Endothelial cell of umbilical vein (primary cell): Measurements from ENCODE around the gene EMP3.

Experiments used
- EZH2 ChIP-seq: IDR thresholded peaks from 2 replicates; pipeline ENCODE4 v1.6.1; 2012; ENCODE audit warnings: borderline replicate concordance, low read depth, mild to moderate bottlenecking, moderate library complexity, low read length, inconsistent platforms; ENCODE audit not compliant: severe bottlenecking
- FOS ChIP-seq: IDR thresholded peaks from 2 replicates; pipeline ENCODE4 v1.6.1; 2011; ENCODE audit warnings: mild to moderate bottlenecking, low read length, moderate library complexity, borderline replicate concordance; ENCODE audit not compliant: insufficient read depth
- MAX ChIP-seq: IDR thresholded peaks from 2 replicates; pipeline ENCODE4 v1.6.1; 2011; ENCODE audit not compliant: insufficient read depth, insufficient read length
- MYC ChIP-seq: IDR thresholded peaks from one replicate; pipeline ENCODE4 v1.6.1; 2011; ENCODE audit warnings: mild to moderate bottlenecking, low read depth, low read length
- POLR2A ChIP-seq: IDR thresholded peaks from 2 replicates; pipeline ENCODE4 v1.6.1; 2012; ENCODE audit warnings: low read depth, mild to moderate bottlenecking, control low read depth, low read length
- TF ChIP-seq, protein P1 (sequence below), 2 donors: IDR thresholded peaks; 1 replicate in 1 of 2; 2 replicates in 1 of 2; pipeline ENCODE4 v1.5.1; 2011; ENCODE audit warnings: low read length in 2 of 2, mild to moderate bottlenecking in 2 of 2, moderate library complexity in 2 of 2, control low read depth in 1 of 2, inconsistent platforms in 1 of 2, low read depth in 1 of 2; ENCODE audit not compliant: insufficient read depth in 1 of 2; ENCODE audit errors: extremely low read depth in 1 of 2

- no peak for TF ChIP-seq MAX
- no peak for TF ChIP-seq EZH2
- TF ChIP-seq, protein P1, sequence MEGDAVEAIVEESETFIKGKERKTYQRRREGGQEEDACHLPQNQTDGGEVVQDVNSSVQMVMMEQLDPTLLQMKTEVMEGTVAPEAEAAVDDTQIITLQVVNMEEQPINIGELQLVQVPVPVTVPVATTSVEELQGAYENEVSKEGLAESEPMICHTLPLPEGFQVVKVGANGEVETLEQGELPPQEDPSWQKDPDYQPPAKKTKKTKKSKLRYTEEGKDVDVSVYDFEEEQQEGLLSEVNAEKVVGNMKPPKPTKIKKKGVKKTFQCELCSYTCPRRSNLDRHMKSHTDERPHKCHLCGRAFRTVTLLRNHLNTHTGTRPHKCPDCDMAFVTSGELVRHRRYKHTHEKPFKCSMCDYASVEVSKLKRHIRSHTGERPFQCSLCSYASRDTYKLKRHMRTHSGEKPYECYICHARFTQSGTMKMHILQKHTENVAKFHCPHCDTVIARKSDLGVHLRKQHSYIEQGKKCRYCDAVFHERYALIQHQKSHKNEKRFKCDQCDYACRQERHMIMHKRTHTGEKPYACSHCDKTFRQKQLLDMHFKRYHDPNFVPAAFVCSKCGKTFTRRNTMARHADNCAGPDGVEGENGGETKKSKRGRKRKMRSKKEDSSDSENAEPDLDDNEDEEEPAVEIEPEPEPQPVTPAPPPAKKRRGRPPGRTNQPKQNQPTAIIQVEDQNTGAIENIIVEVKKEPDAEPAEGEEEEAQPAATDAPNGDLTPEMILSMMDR (IDR thresholded peaks at IDR 0.05; ENCODE audit: extremely low read depth in 1 of 2, insufficient read depth in 1 of 2, low read depth in 1 of 2, low read length in 2 of 2), result no peak
- no peak for TF ChIP-seq POLR2A
- TF ChIP-seq MYC, result no peak
- no peak for TF ChIP-seq FOS
Observed at GRCh38 chr19:48287748-48288147, 37.6 kb upstream of the EMP3 start.
